NCI-H2107 (cell line): ENCODE data around the gene USHBP1.

Experiments
- DNase-seq: peaks from one replicate; lab custom pipeline; 2025; lab: John Stamatoyannopoulos, UW

Gene USHBP1

GRCh38 chr19:17263712-17264640 lies 569 bp downstream of the USHBP1 start:
- DNase-seq, result no peak

- DNase-seq, result no peak
Observed at GRCh38 chr19:17262557-17262956, 2.0 kb downstream of the USHBP1 start.

- DNase-seq, result peak; percentile 82
Observed at GRCh38 chr19:17260842-17261325, 3.7 kb downstream of the USHBP1 start.

GRCh38 chr19:17259934-17260333 lies 4.6 kb downstream of the USHBP1 start:
- no peak for DNase-seq

- no peak for DNase-seq
Observed at GRCh38 chr19:17259118-17259780, 5.3 kb downstream of the USHBP1 start.

GRCh38 chr19:17256130-17256529 lies 8.4 kb downstream of the USHBP1 start:
- DNase-seq, result no peak

GRCh38 chr19:17255150-17255621 lies 9.4 kb downstream of the USHBP1 start:
- peak; percentile 24 for DNase-seq

- no peak for DNase-seq
Observed at GRCh38 chr19:17254636-17255035, 9.9 kb downstream of the USHBP1 start.

- DNase-seq, result no peak
Observed at GRCh38 chr19:17249887-17250548, 14.5 kb downstream of the USHBP1 start.

- DNase-seq, result peak; percentile 24
Observed at GRCh38 chr19:17248011-17248776, 16.4 kb downstream of the USHBP1 start.

- no peak for DNase-seq
Observed at GRCh38 chr19:17246681-17247425, 17.7 kb downstream of the USHBP1 start.

- DNase-seq, result no peak
Observed at GRCh38 chr19:17245535-17245984, 19.0 kb downstream of the USHBP1 start, which contains the start of gene NR2F6. Gene NR2F6 (minus strand): TSS chr19:17245919. CDS start chr19:17245220, 699 bp downstream.

GRCh38 chr19:17244618-17245534 lies 19.7 kb downstream of the USHBP1 start:
- DNase-seq, result no peak

GRCh38 chr19:17243830-17244617 lies 20.5 kb downstream of the USHBP1 start:
- DNase-seq, result no peak

GRCh38 chr19:17243211-17243829 lies 21.2 kb downstream of the USHBP1 start:
- DNase-seq, result no peak

GRCh38 chr19:17242431-17243208 lies 21.9 kb downstream of the USHBP1 start:
- no peak for DNase-seq

- DNase-seq, result no peak
Observed at GRCh38 chr19:17240826-17241399, 23.6 kb downstream of the USHBP1 start.
